ENCODE results near the gene ARRDC1. TPM values are rescaled to one million over a fixed set of nuclear protein-coding genes. Genes with fewer than 3 reads are reported as not detected.

Gene ARRDC1
- total and polyA plus RNA-seq, 2 experiments from 2014 or later: 73.9 to 82.9 TPM

DNA sequence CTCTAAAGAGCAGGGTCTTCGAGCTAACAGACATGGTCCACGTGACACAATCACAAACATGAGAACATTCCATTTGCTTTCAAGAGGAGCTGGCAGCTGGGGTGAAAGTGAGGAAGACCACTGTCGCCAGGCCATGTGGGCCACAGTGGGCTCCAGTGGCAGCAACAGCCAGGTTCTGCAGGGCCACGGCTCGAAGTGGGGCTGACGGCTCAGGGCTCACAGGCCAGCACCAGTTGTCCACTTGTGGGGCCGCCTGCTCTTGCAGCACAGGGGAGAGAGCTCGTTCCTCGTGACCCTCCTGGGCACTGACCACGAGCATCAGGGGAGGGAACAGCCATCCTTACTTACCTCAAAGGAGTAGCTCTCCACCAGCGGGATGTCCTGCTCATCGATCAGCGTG lies 17.2 kb upstream of the ARRDC1 start:
- Histone ChIP-seq H3K27me3 (no peaks in the 10 kb centered on the region), H3K4me3 (no peak overlapping the region), H3K27ac (no peak overlapping the region), H3K36me3 (peaks cover 24% of the 10 kb centered on the region), H3K4me1 (ENCODE audit: low read depth) (peaks cover 4% of the 10 kb centered on the region), H3K9me3 (ENCODE audit: low read depth) (no peaks in the 10 kb centered on the region)
- TF ChIP-seq, protein P1, sequence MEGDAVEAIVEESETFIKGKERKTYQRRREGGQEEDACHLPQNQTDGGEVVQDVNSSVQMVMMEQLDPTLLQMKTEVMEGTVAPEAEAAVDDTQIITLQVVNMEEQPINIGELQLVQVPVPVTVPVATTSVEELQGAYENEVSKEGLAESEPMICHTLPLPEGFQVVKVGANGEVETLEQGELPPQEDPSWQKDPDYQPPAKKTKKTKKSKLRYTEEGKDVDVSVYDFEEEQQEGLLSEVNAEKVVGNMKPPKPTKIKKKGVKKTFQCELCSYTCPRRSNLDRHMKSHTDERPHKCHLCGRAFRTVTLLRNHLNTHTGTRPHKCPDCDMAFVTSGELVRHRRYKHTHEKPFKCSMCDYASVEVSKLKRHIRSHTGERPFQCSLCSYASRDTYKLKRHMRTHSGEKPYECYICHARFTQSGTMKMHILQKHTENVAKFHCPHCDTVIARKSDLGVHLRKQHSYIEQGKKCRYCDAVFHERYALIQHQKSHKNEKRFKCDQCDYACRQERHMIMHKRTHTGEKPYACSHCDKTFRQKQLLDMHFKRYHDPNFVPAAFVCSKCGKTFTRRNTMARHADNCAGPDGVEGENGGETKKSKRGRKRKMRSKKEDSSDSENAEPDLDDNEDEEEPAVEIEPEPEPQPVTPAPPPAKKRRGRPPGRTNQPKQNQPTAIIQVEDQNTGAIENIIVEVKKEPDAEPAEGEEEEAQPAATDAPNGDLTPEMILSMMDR (IDR thresholded peaks at IDR 0.05; ENCODE audit: low read depth, low read length): no peak
- no peak for DNase-seq (ENCODE audit: low read depth in 1 of 2, low spot score in 1 of 2)

DNA sequence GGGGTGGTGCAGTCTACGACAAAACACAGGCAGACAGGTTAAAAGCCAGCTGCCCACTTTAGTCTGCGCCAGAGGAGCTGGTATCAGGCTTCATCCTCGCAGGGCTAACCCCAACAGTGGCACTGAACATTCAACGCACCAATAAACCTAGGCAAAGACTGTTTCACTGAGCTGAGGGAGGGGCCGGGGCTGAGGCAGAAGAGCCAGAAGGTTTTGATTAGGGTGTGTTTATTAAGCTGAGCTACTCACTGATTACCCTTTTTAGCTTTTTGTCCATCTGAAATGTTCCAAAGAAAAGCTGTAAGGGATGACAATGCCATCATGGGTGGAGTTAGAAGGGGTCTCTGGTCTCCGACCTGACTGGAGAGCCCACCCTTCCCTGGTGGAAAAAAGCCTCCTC lies 16.6 kb upstream of the ARRDC1 start:
- no peaks in the 10 kb centered on the region for H3K27me3 ChIP-seq
- TF ChIP-seq, protein P1 (IDR thresholded peaks at IDR 0.05; ENCODE audit: low read depth, low read length): no peak
- no peaks in the 10 kb centered on the region for H3K9me3 ChIP-seq (ENCODE audit: low read depth)
- H3K4me3 ChIP-seq: no peak overlapping the region
- DNase-seq (ENCODE audit: low read depth in 1 of 2, low spot score in 1 of 2): no peak
- peaks cover 24% of the 10 kb centered on the region for H3K36me3 ChIP-seq
- peaks cover 4% of the 10 kb centered on the region for H3K4me1 ChIP-seq (ENCODE audit: low read depth)
- no peak overlapping the region for H3K27ac ChIP-seq

DNA sequence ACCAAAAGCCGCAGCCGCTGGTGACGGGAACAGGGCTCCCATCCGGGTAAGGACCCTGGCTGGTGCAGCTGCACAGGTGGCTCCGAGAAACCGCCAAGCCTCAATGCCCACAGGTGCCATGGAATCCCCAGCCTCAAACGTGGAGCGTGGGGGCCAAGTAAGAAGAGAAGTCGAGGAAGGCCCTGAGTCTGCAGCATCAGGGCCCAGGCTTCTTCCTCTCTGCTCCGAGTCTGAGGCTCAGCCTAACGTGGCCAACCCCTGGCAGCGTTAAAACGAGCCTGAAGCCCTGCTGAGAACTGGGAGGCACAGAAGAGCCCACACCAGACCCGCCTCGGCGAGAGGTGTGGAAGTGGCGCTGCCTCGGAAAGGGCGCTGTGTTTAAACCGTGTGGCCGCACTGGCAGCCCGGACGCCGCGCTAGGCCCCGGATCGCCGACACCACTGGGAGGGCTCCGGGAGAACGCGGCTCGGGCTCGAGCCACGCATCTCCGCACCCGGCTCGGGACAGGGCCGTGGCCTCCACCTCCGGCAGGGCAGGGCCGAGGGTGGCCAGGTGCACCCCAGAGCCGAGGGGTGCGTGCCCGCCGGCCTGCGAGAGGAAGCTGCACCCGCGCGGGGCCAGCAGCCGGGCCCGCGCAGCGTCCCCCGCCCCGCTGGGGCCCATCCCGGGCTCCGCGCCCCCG lies 15.9 kb upstream of the ARRDC1 start:
- H3K4me1 ChIP-seq (ENCODE audit: low read depth): peaks cover 4% of the 10 kb centered on the region
- peaks cover 24% of the 10 kb centered on the region for H3K36me3 ChIP-seq
- H3K27ac ChIP-seq: no peak overlapping the region
- H3K4me3 ChIP-seq: peak overlapping the region; percentile 65
- DNase-seq (ENCODE audit: low read depth in 1 of 2, low spot score in 1 of 2): peak; percentile 23 to 54
- TF ChIP-seq, protein P1 (IDR thresholded peaks at IDR 0.05; ENCODE audit: low read depth, low read length): no peak
- no peaks in the 10 kb centered on the region for H3K9me3 ChIP-seq (ENCODE audit: low read depth)
- H3K27me3 ChIP-seq: no peaks in the 10 kb centered on the region

DNA sequence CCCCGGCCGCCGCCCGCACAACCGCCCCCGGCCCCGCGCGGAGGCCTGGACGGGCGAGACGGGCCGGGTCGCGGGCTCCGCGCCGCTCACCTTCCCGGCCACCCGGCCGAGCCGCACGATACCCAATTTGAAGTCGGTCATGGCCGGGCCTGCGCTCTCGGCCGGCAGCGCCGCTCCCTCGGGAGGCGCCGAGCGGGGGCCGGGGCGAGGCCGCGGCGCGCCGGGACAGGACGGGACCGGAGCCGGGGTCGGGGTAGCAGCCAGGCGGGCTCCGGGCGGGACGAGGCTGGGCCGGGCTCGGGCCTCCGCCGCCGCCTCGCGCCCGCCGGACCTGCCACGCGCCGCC lies 15.4 kb upstream of the ARRDC1 start:
- peaks cover 22% of the 10 kb centered on the region for H3K36me3 ChIP-seq
- TF ChIP-seq, protein P1 (IDR thresholded peaks at IDR 0.05; ENCODE audit: low read depth, low read length): no peak

DNA sequence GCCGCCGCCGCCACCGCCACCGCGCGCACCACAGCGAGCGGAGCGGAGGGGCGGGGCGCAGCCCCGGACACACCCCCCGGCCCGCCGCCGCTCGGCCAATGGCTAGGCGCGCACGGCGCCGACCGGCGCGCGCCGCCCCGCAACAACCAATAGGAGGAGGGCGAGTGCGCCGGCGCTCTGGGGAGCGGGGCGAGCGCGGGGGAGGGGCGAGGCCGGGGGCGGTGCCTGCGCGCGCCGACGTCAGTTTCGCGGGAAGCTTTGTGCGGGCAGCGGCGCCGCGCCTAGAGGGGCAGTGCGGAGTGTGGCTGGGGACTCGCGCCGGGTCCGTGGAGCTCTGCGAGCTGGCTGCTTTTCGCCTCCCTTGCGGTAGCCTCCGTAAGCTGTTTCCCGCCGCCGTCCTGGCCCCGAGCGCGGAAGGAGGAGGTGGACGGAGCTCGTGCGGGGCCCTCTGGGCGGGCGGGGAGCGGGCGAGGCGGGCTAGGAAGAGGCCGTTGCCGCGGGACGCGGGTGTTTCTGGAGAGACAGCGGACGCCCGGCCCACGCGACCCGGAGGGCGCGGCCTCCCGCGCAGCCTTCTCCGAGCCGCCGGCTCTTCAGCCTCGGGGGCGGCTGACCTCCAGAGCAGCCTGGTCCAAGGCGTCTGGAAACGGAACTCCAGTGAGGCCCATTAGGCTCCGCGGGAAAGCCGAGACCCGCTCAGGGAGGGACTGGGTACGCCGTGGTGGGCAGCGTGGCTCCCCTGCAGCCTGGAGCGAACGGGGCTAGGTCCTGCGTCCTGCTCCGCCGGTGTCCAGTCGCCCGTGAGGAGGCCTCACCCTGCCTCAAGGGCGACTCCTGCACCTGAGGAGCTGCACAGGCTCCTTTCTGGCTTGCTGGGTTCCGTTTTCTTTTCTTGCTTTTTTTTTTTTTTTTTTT lies 14.8 kb upstream of the ARRDC1 start, which contains the start of gene ZMYND19:
TSS of gene ZMYND19 (minus strand) at position 44 of the 915 bp plus-strand sequence. CDS start 249 bp downstream, outside the sequence.
- peak; percentile 92 to 96 for DNase-seq (ENCODE audit: low read depth in 1 of 2, low spot score in 1 of 2)
- TF ChIP-seq, protein P1 (IDR thresholded peaks at IDR 0.05; ENCODE audit: low read depth, low read length): no peak
- no peaks in the 10 kb centered on the region for H3K9me3 ChIP-seq (ENCODE audit: low read depth)
- H3K27me3 ChIP-seq: no peaks in the 10 kb centered on the region
- peak within 1 kb of the TSS; percentile 92 for H3K4me3 ChIP-seq
- no peak within 1 kb of the TSS for H3K27ac ChIP-seq
- peaks cover 4% of the 10 kb centered on the region for H3K4me1 ChIP-seq (ENCODE audit: low read depth)
- peaks cover 19% of the 10 kb centered on the region for H3K36me3 ChIP-seq

More for the DNA sequence above, 15.4 kb upstream of the ARRDC1 start:
- H3K4me3 ChIP-seq: peak overlapping the region; percentile 65
- peaks cover 4% of the 10 kb centered on the region for H3K4me1 ChIP-seq (ENCODE audit: low read depth)
- no peak overlapping the region for H3K27ac ChIP-seq
- no peak for DNase-seq (ENCODE audit: low read depth in 1 of 2, low spot score in 1 of 2)
- H3K9me3 ChIP-seq (ENCODE audit: low read depth): no peaks in the 10 kb centered on the region
- H3K27me3 ChIP-seq: no peaks in the 10 kb centered on the region

Data from cardiac muscle cell (in vitro differentiated cells and primary cell).